GM18507 (cell line): ENCODE measurements around the gene ELL3.
"Not testable (repeated sequence)": the region's sequence is repeated elsewhere in the genome, so short reads cannot be mapped to it uniquely, and the experiment has no call there.

Experiments used
- DNase-seq: peaks from one replicate; pipeline ENCODE4 v3.0.0; 2011; ENCODE audit warnings: low read depth; ENCODE audit not compliant: insufficient read length; ENCODE audit errors: extremely low spot score
- FAIRE-seq: peaks from 2 replicates; lab custom pipeline; 2011; peaks lifted over from hg19 to GRCh38; lab: Jason Lieb, UNC

The ELL3 gene

DNA sequence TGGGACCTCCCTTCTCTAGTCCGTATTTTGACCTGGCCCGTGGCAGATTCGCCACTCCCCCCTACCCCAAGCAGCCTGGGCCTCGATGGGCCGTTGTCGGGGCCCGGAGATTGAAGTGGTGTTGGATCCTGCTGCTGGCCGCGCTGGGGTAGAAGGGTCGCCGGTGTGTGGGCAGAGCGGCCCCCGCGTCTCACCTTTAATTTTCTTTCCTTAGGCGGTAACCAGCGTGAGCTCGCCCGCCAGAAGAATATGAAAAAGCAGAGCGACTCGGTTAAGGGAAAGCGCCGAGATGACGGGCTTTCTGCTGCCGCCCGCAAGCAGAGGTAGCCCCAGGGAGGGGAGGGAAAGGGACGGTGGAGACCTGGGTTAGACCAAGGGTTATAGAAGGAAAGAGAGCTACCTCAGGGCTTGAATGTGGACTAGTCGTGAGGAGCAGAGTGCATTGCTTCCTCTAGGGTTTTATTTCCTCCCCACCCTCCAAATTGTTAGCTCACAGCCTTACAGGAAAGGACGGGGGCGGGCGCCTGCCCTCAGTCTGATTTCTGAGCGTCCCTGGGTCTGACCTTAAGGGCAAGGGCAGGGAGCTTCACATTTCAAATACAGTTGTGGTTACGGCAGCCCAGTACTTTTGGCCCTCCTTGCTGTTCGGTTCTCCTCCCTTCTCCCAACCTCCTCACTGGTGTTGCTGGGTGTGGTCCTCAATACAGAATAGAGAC is 16.2 kb upstream of the ELL3 start:
- no peak for FAIRE-seq
- no peak for DNase-seq

DNA sequence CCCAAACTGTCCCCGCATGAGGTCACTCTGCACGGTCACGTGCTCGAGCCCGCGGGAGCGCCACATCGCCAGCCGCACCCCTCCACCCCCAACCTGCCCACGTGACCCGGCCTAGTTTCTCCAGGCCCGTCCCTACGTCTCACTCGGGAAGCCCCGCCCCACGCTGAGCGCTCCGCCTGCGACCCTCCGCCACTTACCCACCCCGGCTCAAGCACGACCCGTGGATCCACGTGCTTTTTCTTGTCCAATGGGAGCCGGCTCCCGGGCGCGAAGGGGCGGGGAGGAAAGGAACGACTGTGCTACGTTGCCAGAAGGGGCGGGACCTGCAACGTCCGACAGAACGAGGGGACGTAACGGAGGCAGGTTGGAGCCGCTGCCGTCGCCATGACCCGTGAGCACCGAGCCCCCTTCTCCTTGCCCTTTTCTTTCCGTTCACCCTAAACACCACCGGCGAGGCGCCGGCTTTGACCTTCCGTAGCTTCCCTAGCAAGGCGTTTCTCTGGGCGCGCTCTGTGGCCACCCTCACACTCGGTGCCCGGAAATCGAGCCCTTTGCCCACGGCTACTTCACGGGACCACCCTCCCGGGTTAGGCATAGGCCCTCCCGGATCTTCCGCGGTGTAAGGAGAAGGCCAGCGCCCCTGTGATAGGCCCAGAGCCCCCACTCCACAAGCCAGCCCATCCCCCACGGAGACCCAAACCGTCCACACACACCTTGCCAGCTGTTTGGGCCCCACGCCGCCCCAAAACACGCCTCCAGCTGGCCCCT is 15.4 kb upstream of the ELL3 start, which contains the start of gene SERF2:
TSS of gene SERF2 (plus strand) at position 328 of the 768 bp plus-strand sequence. CDS start at position 385, 57 bp downstream.
- DNase-seq (peak; percentile 94), FAIRE-seq (peak; percentile 97)

DNA sequence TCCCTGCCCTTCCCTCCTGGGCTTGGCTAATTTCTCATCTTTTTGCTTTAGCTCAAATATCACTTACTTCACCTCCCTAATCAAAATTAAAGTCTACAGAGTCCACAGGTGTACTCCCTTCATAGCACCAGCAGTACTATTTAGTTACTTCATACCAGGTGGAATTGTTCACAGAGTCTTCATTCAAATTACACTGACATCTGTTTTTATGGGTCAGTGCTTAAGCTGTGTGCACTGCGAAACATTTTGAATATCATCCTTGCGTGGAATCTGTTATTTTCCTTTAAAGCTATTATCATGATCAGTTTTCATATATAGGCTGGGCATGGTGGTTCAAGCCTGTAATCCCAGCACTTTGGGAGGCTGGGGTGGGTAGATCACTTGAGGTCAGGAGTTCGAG is 12.6 kb upstream of the ELL3 start:
- DNase-seq = no peak
- no peak for FAIRE-seq

DNA sequence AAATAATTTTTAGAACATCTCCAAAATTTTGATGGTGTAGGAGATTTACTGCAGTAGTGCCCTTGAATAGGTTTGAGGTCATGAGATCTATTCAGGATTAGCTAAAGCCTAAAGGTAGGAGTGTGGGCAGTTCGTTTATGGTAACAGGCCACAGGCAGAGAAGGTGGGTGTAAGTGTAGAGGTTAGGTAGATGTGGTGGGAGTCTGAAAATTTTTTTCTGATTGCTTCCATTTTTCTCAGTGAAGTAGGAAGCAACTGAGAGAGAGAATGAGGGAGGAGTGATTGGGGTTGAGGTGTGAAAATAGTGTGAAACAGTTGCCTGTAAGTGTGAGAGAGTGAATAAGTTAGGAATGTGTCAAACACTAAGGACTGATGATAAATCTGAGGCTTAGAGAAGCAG is 2.2 kb upstream of the ELL3 start:
- FAIRE-seq (no peak), DNase-seq (no peak)

DNA sequence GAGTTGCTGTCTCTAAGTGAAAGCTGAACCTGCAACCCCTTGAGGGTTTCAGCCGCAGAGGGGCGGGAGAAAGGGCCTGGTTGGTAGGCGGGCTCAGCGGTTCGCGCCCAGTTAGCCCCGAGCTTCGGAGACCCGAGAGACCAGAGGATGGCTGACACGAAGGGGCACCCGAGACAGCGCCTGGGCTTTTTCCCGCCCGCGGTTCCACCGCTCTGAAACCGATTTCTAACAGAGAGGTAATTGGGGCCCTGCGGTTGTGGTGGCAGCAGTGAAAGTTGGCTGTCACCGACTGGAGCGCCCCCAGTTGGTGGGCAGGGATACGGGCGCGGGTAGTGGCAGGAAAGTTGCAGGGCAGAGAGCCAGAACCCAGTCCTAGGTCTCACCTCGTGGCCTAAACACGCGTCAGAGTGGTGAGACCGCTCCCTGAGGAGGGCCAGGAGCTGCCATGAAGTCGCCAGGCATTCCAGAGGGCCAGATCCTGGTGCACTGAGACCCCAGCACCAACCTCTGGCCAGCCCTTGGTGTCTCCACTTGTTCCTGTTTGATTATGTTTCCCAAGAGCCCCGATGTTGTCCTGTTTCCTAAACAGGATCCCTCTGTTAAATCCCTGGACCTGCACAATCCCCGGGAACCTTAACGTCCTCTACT is 625 bp upstream of the ELL3 start:
- DNase-seq = no peak
- FAIRE-seq = peak; percentile 88

DNA sequence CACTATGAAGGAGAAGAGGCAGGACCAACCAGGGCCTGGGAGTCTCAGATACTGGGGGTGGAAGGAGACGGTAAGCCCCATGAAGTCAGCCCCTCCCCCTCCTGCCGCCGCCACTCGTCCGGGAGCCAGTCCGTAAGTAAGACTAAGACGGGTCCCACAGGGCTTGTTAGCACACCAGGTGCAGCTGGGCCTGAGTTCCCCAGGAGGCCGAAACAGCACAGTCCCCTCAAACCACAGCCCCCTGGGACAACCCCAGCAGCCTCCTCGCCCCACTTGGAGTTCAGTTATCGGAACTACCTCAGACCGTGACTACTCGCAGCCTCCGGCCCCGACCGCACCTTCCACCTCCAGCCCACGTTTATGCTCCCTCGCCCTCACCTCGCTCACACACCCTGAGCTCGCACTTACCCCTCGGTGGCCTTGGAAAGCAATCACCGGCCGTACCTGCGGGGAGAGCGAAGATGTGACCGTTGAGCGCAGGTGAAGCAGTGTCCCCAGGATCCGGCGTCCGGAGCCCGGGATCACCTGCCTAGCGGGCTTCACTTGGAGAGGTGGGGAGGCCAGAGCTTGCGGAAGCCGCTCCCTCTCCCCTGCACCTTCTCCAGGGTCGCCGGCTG is 557 bp downstream of the ELL3 start:
- peak; percentile 96 for FAIRE-seq
- no peak for DNase-seq

DNA sequence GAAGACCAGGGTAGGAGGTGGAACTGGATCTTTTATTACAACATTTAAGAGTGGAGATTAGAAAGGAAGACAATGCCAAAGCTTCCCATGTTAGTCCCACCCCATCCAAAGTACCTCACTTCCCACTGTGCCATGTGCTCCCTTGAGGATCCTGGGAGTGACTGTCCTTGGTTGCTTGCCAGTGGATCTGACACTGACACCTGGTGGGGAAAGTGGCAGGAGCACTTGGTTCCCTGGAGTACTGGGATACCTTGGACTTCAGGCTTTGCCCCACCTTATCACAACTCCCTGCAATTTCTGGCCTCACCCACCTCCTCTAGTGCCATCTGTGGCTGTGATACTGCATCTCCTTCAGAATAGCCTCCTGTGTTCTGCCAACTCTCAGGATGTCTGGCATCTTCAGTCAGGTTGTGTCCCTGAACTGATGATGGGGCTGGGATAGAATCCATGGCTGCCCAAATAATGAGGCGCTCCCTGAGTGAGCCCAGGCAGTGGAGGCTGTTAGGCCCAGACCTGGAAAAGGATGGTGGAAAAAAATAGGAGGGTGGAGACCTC is 1.3 kb downstream of the ELL3 start:
- no peak for FAIRE-seq
- no peak for DNase-seq

DNA sequence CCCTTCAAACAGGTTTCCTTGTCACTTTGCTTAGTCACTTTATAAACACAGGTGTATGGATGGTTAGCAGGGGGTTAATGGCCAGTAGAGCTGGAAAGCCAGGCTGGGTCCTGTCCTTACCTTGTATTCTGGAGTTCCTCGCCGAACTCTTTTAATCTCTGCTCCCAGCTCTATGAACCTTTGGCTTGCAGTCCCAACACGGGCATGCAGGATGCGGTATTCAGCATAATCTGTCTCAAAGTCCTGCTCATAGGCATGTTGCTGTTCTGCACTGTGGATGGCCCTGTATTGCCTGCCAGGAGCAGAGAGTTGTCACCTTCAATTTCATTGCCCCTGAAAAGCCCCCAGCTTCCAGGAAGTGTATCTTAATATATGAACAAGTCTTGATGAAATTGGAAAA is 2.7 kb downstream of the ELL3 start:
- DNase-seq (no peak), FAIRE-seq (no peak)

DNA sequence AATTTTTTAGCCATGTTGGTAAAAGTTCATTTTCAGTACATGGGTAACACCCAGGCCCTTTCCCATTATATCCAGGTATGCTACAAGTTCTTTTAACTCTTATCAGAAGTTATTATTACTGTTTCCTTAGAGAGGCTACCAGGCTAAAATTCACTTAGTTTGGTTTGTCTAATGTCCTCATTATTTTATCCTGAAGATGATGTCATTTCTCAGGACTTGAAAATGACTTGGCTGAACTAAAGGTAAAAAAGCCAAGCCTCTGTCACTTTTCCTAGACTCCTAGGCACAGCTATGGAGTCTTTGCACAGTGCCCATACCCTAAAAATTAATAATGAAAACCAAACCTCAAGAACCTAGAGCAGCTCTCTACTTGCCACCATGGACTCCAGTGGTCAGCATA is 4.1 kb downstream of the ELL3 start:
- no peak for DNase-seq
- FAIRE-seq = no peak

DNA sequence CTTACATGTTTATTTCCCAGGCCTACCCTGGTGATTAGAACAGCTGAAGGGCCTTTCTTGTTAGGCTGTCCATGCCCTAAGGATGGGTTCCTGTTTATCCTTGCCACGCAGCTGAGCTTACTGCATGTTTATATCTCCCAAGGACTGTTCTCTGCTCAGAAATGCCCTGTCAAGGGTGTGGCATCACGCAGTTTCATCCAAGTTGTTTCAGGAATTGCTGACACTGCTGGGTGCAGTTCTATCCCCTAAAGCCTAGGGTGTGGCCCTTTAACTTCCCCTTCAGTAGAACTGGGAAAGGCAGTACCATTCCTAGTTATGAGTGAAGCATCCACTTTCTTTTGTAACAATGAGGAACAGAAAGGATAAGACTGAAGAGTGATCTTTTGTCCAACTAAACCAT is 5.0 kb downstream of the ELL3 start:
- DNase-seq (no peak), FAIRE-seq (no peak)

DNA sequence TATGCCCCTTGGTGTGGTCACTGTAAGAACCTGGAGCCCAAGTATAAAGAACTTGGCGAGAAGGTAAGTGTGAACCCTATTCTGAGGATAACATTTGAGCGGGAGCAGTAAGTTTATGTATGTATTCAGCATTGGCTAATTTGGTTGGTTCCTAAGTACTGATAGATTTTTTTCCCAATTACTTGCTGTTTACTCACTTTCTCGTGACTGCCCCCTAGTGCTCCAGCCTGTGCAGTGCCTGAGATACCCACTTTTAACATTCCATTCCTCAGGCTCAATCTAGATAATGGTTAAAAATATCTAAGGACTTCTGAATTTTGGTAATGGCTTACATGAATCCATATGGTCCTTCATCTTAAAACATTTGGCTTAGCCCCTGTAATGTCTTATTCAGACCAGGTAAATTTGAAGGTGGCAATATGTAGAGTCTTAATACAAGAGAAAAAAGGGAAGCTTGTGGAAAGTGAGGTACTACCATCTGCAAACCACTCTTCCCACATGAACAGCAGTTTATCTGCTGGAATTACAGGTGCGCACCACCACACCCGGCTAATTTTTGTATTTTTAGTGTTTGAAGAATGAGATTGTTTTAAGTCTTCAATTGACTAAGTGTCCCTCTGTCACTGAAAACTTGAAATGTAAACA is 7.1 kb downstream of the ELL3 start:
- no peak for DNase-seq
- FAIRE-seq = peak; percentile 73

DNA sequence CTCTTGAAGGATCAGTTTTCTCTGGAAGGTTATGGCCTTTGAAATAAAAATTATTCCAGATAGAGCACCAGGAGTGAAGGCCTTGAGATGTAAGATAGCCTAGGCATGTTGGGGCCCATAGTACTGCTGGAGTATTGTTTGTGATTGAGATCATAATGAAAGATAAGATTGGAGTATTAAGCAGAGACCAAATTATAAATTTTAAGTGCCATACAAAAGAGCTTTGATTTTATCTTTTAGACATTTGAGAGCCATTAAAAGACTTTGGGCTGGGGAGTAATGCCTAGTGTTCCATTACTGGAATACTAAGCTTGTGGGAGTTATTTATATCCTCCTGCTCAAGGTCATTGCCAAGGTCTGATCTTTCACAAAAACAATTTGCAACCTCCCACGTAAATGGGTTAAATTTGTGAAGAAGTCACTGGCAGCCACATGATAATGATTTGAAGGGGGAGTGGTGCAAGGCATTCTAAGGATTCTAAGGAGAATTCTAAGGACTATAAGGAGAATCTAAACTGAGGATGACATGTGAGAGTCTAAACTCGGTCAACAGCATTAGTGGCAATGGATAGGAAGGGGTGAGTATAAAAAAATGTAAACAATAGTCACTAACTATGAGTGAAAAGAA is 12.8 kb downstream of the ELL3 start:
- no peak for FAIRE-seq
- no peak for DNase-seq

DNA sequence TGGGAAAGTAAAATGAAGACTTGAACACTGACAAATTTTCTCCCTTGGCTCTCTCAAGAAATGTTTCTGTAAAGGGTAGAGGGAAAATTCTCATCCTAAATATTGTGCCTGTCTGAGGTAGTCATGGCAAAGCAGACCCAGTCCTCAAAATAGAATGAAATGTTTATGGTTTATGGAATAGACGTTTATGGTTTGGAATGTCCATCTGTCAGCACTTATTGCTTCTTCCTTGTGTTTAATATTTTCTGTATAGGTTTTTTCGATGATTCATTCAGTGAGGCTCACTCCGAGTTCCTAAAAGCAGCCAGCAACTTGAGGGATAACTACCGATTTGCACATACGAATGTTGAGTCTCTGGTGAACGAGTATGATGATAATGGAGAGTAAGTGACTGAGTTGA is 13.9 kb downstream of the ELL3 start:
- FAIRE-seq = no peak
- DNase-seq = no peak

DNA sequence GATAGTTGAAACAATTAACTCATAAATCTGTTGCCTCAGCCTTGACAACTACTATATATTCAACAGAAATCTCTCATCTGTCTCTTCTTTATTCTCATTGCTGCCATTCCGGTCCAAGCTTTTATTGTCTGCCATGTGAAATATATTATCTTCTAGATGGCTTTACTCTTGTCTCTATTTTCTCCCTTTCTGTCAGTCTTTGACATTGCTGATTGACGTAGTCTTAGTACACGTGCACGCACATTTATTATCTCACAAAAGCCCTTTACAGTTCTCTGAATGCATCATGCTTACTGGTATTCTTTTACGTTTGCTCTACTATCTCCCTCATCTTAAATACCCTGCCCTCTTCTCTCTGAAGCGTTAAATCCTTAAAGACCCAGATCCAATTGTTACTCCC is 24.9 kb downstream of the ELL3 start:
- FAIRE-seq (no peak), DNase-seq (no peak)

DNA sequence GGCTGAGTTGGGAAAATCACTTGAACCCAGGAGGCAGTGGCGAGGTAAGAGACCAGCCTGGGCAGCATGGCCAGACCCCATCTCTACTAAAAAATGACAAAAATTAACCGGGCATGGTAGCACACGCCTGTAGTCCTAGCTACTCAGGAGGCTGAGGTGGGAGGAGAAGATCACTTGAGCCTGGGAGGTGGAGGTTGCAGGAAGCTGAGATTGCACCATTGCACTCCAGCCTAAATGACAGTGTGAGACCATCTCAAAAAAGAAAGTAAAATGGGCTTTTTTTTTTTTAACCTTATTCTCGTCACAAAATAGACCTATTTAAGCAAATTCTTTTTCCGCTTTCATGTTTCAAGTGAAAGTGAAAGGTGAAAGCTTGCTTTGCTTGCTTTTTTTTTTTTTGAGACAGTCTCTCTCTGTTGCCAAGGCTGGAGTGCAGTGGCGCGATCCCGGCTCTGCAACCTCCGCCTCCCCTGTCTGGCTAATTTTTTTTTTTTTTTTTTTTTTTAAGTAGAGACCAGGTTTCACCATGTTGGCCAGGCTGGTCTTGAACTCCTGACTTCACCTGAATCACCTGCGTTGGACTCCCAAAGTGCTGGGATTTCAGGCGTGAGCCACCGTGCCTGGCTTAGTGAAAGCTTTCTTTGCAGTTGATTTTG is 26.9 kb downstream of the ELL3 start:
- FAIRE-seq = peak; percentile 95
- no peak for DNase-seq

DNA sequence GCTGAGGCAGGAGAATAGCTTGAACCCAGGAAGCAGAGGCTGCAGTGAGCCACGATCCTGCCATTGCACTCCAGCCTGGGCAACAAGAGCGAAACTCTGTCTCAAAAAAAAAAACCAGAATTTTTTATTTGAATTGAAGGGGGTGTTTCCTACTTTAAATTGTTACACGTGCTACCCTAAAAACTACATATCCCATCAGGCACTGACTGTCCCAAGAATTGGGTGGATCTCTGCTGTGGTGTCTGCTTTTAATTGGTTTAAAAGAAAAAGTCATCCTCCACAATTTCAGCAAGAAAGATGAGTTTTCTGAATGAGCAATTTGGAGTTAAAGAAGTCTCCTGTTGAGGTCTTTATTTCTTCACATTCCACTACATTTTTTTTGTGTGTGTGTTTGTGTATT is 28.4 kb downstream of the ELL3 start:
- FAIRE-seq = no peak
- no peak for DNase-seq

DNA sequence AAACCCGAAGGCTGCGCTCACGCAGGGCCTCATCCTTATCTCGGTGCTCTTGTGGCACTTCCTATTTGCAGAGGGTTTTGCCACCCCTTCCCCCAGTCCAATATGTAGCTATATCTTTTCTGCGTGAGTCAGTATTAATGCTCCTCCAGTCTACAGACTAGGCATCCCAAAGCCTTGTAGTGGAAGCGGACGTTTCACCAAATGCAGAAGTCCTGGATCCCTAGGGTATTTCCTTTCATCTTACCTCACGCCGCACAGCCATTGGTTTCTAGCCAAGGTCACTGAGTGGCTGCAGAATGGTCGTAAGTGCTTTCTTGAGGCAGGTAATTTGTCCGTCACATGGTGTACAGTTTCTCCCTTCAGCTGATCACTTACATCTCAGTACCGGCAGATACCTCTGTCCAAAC is 29.9 kb downstream of the ELL3 start:
- DNase-seq = not testable (repeated sequence)
- FAIRE-seq = peak; percentile 81

DNA sequence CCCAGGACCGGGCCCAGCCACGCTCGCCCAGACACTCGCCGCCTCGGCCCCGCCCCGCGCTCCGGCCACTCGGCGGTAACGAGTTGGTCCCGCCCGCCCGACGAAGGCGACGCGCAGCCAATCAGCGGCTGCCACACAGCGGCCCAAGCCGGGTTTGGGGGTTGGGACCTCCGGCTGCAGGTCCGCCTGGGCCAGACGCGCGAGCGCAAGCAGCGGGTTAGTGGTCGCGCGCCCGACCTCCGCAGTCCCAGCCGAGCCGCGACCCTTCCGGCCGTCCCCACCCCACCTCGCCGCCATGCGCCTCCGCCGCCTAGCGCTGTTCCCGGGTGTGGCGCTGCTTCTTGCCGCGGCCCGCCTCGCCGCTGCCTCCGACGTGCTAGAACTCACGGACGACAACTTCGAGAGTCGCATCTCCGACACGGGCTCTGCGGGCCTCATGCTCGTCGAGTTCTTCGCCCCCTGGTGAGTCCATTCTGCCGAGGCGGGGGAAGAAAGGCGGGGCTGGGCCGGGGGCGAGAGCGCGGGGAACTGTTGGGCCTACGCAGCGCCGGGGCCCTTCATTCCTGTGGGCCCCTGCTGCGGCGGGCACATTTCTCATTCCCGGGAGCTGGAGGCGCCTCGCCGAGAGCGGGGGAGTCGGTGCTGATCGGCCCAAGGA is 30.4 kb downstream of the ELL3 start, which contains the start of gene PDIA3:
TSS of gene PDIA3 (plus strand) at position 194 of the 658 bp plus-strand sequence. CDS start at position 296, 102 bp downstream.
- peak; percentile 77 for FAIRE-seq
- peak; percentile 77 for DNase-seq
